ENCODE measurements around the gene BPIFA2. TPM values are rescaled to one million over a fixed set of nuclear protein-coding genes. Genes with fewer than 3 reads are reported as not detected.

BPIFA2 gene
- total and polyA plus RNA-seq, 10 of the 15 experiments (the other 5 are each of a cell fraction or from before 2014, with no cell fraction given): not detected

- intact Hi-C loops (cut with micrococcal nuclease; ENCODE audit: unreplicated experiment) (no loop called here), in situ Hi-C loops (cut with MboI) (no loop called here)
- 9% methylated on average over 14 of the region's 14 CpGs for WGBS (ENCODE audit: insufficient coverage, insufficient replicate concordance, low lambda C conversion rate, missing lambda C conversion rate)
- H3K4me3 ChIP-seq: no peak overlapping the region
- H3K9ac ChIP-seq (ENCODE audit: control insufficient read depth, insufficient read depth, low read length): no peak overlapping the region
- H3K4me2 ChIP-seq (ENCODE audit: control insufficient read depth, insufficient read depth): no peak overlapping the region
- ChIA-PET POLR2A (no interaction called here), RAD21 (ENCODE audit: unreplicated experiment) (no interaction called here), CTCF (no interaction called here), SMC1A (ENCODE audit: uncharacterized antibody, unreplicated experiment) (no interaction called here)
- no peak overlapping the region for H2AFZ ChIP-seq (ENCODE audit: control insufficient read depth, low read depth, low read length)
- H3K27ac ChIP-seq (ENCODE audit: control insufficient read depth, insufficient read depth): no peak overlapping the region
- peaks cover 0 to 3% of the 10 kb centered on the region in 2 experiments; a peak in 3 of 4 replicates for H3K27me3 ChIP-seq (replicated peaks in 1 of 2; ENCODE audit: control insufficient read depth in 2 of 2, insufficient read depth in 2 of 2, low read length in 1 of 2)
- DNase-seq (ENCODE audit: low read depth, low spot score): no peak
- no peaks in the 10 kb centered on the region for H3K4me1 ChIP-seq (ENCODE audit: control insufficient read depth, insufficient read depth, low read length)
- H3K79me2 ChIP-seq (ENCODE audit: control insufficient read depth, insufficient read depth, low read length): no peaks in the 10 kb centered on the region
- no peaks in the 10 kb centered on the region for H3K9me3 ChIP-seq (replicated peaks; ENCODE audit: control insufficient read depth, insufficient read depth, low read length)
- BruUV-seq (replicated peaks): no TSS peak
- H4K20me1 ChIP-seq (ENCODE audit: control insufficient read depth, insufficient read depth): no peaks in the 10 kb centered on the region
- ATAC-seq: no peak
- no peak for FAIRE-seq
- H3K36me3 ChIP-seq (ENCODE audit: control insufficient read depth in 2 of 2, insufficient read depth in 2 of 2, low read length in 1 of 2): no peaks in the 10 kb centered on the region
- TF ChIP-seq LARP7 (IDR thresholded peaks at IDR 0.05) (no peak), SUPT20H (IDR thresholded peaks at IDR 0.05; ENCODE audit: borderline replicate concordance, control insufficient read depth, low read depth, low read length) (no peak), RCOR1 (conservative IDR thresholded peaks at IDR 0.05; ENCODE audit: low read depth, low read length) (no peak), EED (IDR thresholded peaks at IDR 0.05; ENCODE audit: low read depth) (no peak), BCLAF1 (IDR thresholded peaks at IDR 0.05) (no peak), USF1 (IDR thresholded peaks at IDR 0.05; ENCODE audit: borderline replicate concordance, extremely low read length, insufficient read depth, low read depth, low read length) (no peak), ESRRA (IDR thresholded peaks at IDR 0.05; ENCODE audit: low read length) (no peak), GABPA (IDR thresholded peaks at IDR 0.05; ENCODE audit: low read depth) (no peak), E4F1 (IDR thresholded peaks at IDR 0.05; ENCODE audit: borderline replicate concordance, partially characterized antibody) (no peak), SREBF1 (IDR thresholded peaks at IDR 0.05; ENCODE audit: low read length) (no peak), RBBP5 (conservative IDR thresholded peaks at IDR 0.05) (no peak), NR2C1 (IDR thresholded peaks at IDR 0.05) (no peak)
- TF ChIP-seq, protein P1, sequence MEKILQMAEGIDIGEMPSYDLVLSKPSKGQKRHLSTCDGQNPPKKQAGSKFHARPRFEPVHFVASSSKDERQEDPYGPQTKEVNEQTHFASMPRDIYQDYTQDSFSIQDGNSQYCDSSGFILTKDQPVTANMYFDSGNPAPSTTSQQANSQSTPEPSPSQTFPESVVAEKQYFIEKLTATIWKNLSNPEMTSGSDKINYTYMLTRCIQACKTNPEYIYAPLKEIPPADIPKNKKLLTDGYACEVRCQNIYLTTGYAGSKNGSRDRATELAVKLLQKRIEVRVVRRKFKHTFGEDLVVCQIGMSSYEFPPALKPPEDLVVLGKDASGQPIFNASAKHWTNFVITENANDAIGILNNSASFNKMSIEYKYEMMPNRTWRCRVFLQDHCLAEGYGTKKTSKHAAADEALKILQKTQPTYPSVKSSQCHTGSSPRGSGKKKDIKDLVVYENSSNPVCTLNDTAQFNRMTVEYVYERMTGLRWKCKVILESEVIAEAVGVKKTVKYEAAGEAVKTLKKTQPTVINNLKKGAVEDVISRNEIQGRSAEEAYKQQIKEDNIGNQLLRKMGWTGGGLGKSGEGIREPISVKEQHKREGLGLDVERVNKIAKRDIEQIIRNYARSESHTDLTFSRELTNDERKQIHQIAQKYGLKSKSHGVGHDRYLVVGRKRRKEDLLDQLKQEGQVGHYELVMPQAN (conservative IDR thresholded peaks at IDR 0.05): no peak
Observed at GRCh38 chr20:33132513-33133372, 35.2 kb upstream of the BPIFA2 start.
